ENCODE measurements around the gene MAP7. TPM values are rescaled to one million over a fixed set of nuclear protein-coding genes. Genes with fewer than 3 reads are reported as not detected.

Gene MAP7
- total and polyA plus RNA-seq, 4 donors = 3.2 to 17.5 (median 8.3) TPM

GRCh38 chr6:136514591-136514990 is 35.6 kb downstream of the MAP7 start (continued):
- TF ChIP-seq ZBTB33 (IDR thresholded peaks at IDR 0.05) (no peak), HNF4G (IDR thresholded peaks at IDR 0.05) (no peak), HNF4A (conservative IDR thresholded peaks at IDR 0.05) (no peak)

- Histone ChIP-seq H3K27ac (ENCODE audit: low read depth in 1 of 2, low read length in 2 of 2) (peak overlapping the region; percentile 73 to 78), H3K9me3 (ENCODE audit: control insufficient read depth in 4 of 4, low read length in 3 of 4) (no peaks in the 10 kb centered on the region), H3K27me3 (ENCODE audit: control insufficient read depth in 4 of 4, insufficient read depth in 4 of 4, low read length in 3 of 4) (no peaks in the 10 kb centered on the region), H3K9ac (ENCODE audit: low read depth in 1 of 2, low read length in 2 of 2) (peak overlapping the region in 1 of 2 donors; percentile 4), H3K36me3 (ENCODE audit: control insufficient read depth in 4 of 4, insufficient read depth in 3 of 4, low read depth in 1 of 4, low read length in 3 of 4) (no peaks in the 10 kb centered on the region), H3K4me3 (ENCODE audit: low read depth in 1 of 3, low read length in 3 of 3) (no peak overlapping the region), H3K4me1 (ENCODE audit: control insufficient read depth in 4 of 4, insufficient read depth in 4 of 4, low read length in 3 of 4) (peaks cover 8 to 56% (median 36%) of the 10 kb centered on the region in 4 donors)
- no peak for DNase-seq (ENCODE audit: low spot score)
- peak in 1 of 2 donors; percentile 8 for TF ChIP-seq GABPA (IDR thresholded peaks at IDR 0.05 in 1 of 2, conservative IDR thresholded peaks at IDR 0.05 in 1 of 2)
- TF ChIP-seq EGR1 (IDR thresholded peaks at IDR 0.05; ENCODE audit: low read depth in 2 of 2) = peak in 1 of 2 donors; percentile 66
- TF ChIP-seq MAX (IDR thresholded peaks at IDR 0.05) = peak; percentile 63
- peak; percentile 83 to 91 for TF ChIP-seq JUND (IDR thresholded peaks at IDR 0.05)
- TF ChIP-seq TAF1 (conservative IDR thresholded peaks at IDR 0.05) = peak; percentile 69
- peak; percentile 91 for TF ChIP-seq ZBTB33 (IDR thresholded peaks at IDR 0.05)
- TF ChIP-seq HNF4A (conservative IDR thresholded peaks at IDR 0.05) = peak; percentile 96 to 97
- TF ChIP-seq NR2F2 (IDR thresholded peaks at IDR 0.05) = no peak
- no peak for TF ChIP-seq CTCF (IDR thresholded peaks at IDR 0.05; ENCODE audit: low read depth, low read length, missing input control)
- TF ChIP-seq RXRA (IDR thresholded peaks at IDR 0.05) = peak; percentile 89 to 94
- peak; percentile 92 for TF ChIP-seq HNF4G (IDR thresholded peaks at IDR 0.05)
- peak; percentile 12 for TF ChIP-seq ATF3 (IDR thresholded peaks at IDR 0.05)
- TF ChIP-seq RAD21 (IDR thresholded peaks at IDR 0.05) = peak; percentile 55 to 61
- TF ChIP-seq FOXA2 (IDR thresholded peaks at IDR 0.05) = peak; percentile 79
- TF ChIP-seq SP1 (IDR thresholded peaks at IDR 0.05) = peak; percentile 97
- peak; percentile 75 for TF ChIP-seq FOXA1 (IDR thresholded peaks at IDR 0.05)
- TF ChIP-seq YY1 (IDR thresholded peaks at IDR 0.05) = peak; percentile 91
- peak; percentile 94 for TF ChIP-seq REST (IDR thresholded peaks at IDR 0.05)
- WGBS = 27% methylated on average over 3 of the region's 3 CpGs
Observed at GRCh38 chr6:136511926-136512325, 38.3 kb downstream of the MAP7 start.
